ENCODE data around the gene GREM1. TPM values are rescaled to one million over a fixed set of nuclear protein-coding genes. Genes with fewer than 3 reads are reported as not detected.

GREM1 gene
- total and polyA plus RNA-seq, 2 experiments from 2014 or later: 0.27 to 1.0 TPM

GRCh38 chr15:32718227-32718820 is 520 bp downstream of the GREM1 start (continued):
- TF ChIP-seq, protein P1, sequence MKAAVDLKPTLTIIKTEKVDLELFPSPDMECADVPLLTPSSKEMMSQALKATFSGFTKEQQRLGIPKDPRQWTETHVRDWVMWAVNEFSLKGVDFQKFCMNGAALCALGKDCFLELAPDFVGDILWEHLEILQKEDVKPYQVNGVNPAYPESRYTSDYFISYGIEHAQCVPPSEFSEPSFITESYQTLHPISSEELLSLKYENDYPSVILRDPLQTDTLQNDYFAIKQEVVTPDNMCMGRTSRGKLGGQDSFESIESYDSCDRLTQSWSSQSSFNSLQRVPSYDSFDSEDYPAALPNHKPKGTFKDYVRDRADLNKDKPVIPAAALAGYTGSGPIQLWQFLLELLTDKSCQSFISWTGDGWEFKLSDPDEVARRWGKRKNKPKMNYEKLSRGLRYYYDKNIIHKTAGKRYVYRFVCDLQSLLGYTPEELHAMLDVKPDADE (IDR thresholded peaks at IDR 0.05): no peak
- TF ChIP-seq JUNB (IDR thresholded peaks at IDR 0.05; ENCODE audit: unreplicated experiment): no peak

- Mint-ChIP-seq H3K27me3 (ENCODE audit: insufficient read depth, low read depth, poor library complexity) (peaks cover 56% of the 10 kb centered on the region), H3K27ac (no peak overlapping the region), H3K36me3 (ENCODE audit: low read depth) (no peaks in the 10 kb centered on the region; the same call in 2 of the 3 replicates), H3K4me1 (peaks cover 22% of the 10 kb centered on the region), H3K4me3 (peak overlapping the region; percentile 63), H3K9me3 (0 out of 3 replicates have a peak, but pooled peaks cover 2% of the 10 kb centered on the region)
- no peaks in the 10 kb centered on the region for H3K79me2 ChIP-seq (replicated peaks; ENCODE audit: insufficient read depth)
- TF ChIP-seq, protein P1 (IDR thresholded peaks at IDR 0.05): no peak
- TF ChIP-seq CREB1 (CRISPR knock-in tag; IDR thresholded peaks at IDR 0.05; ENCODE audit: low read depth) (no peak), EZH2 (IDR thresholded peaks at IDR 0.05; ENCODE audit: low read depth, unreplicated experiment) (peak; percentile 82), ZNF114 (CRISPR knock-in tag; IDR thresholded peaks at IDR 0.05) (no peak), EZH2phosphoT487 (IDR thresholded peaks at IDR 0.05; ENCODE audit: unreplicated experiment) (peak; percentile 1)
- H3K9me2 ChIP-seq (ENCODE audit: insufficient read depth): no peaks in the 10 kb centered on the region
- peak overlapping the region; percentile 90 for H2AFZ ChIP-seq
- peaks cover 26% of the 10 kb centered on the region for H3K4me1 ChIP-seq (ENCODE audit: insufficient read depth)
- peak overlapping the region; percentile 70 for H3K4me3 ChIP-seq
- no peaks in the 10 kb centered on the region for H3K36me3 ChIP-seq (ENCODE audit: insufficient read depth)
- no peaks in the 10 kb centered on the region for H4K20me1 ChIP-seq (replicated peaks; ENCODE audit: insufficient read depth)
- peaks cover 88% of the 10 kb centered on the region for H3K27me3 ChIP-seq (ENCODE audit: insufficient read depth)
- H3K27ac ChIP-seq (ENCODE audit: low read depth): no peak overlapping the region
- ATAC-seq: peak; percentile 39
- peak; percentile 63 for DNase-seq (ENCODE audit: low spot score)
- H3F3A ChIP-seq (replicated peaks; ENCODE audit: low read depth): no peaks in the 10 kb centered on the region; the same call in 1 of the 2 replicates
- H3K4me2 ChIP-seq: peak overlapping the region; percentile 88
These were observed 1.3 kb downstream of the GREM1 start for GRCh38 chr15:32718821-32719716.

DNA sequence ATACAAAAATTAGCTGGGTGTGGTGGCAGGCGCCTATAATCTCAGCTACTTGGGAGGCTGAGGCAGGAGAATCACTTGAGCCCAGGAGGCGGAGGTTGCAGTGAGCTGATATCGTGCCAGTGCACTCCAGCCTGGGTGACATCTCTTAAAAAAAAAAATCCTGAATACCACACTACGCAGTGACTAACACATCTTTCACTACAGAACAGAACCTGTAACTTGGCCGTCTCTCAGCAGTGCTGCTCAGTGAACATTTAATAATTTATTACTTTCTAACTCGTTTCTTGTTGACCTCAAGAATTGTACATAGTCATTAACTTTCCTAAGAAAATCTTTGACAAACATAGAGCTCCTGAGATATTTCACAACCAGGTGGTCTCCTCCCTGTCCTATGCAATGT is 3.8 kb downstream of the GREM1 start:
- H3K4me1 ChIP-seq (ENCODE audit: insufficient read depth): peaks cover 17% of the 10 kb centered on the region
- H3K4me3 Mint-ChIP-seq: no peak overlapping the region
- no peak overlapping the region for H3K4me3 ChIP-seq
- no peaks in the 10 kb centered on the region; the same call in 1 of the 2 replicates for H3F3A ChIP-seq (replicated peaks; ENCODE audit: low read depth)
- no peak overlapping the region for H3K4me2 ChIP-seq
- TF ChIP-seq POLR2AphosphoS5 (IDR thresholded peaks at IDR 0.05; ENCODE audit: low read depth) (no peak), REST (IDR thresholded peaks at IDR 0.05; ENCODE audit: unreplicated experiment) (no peak), CTCF (conservative IDR thresholded peaks at IDR 0.05; ENCODE audit: low read depth in 2 of 2) (no peak)
- no peaks in the 10 kb centered on the region; the same call in 2 of the 3 replicates for H3K36me3 Mint-ChIP-seq (ENCODE audit: low read depth)
- no peaks in the 10 kb centered on the region for H3K9me2 ChIP-seq (ENCODE audit: insufficient read depth)
- H3K27ac Mint-ChIP-seq: no peak overlapping the region
- H3K79me2 ChIP-seq (replicated peaks; ENCODE audit: insufficient read depth): no peaks in the 10 kb centered on the region
- H3K4me1 Mint-ChIP-seq: peaks cover 12% of the 10 kb centered on the region
- H4K20me1 ChIP-seq (replicated peaks; ENCODE audit: insufficient read depth): no peaks in the 10 kb centered on the region
- no peak for ATAC-seq
- H3K36me3 ChIP-seq (ENCODE audit: insufficient read depth): no peaks in the 10 kb centered on the region
- H3K27ac ChIP-seq (ENCODE audit: low read depth): no peak overlapping the region
- peaks cover 5% of the 10 kb centered on the region; the same call in 1 of the 3 replicates for H3K9me3 Mint-ChIP-seq
- no peak for DNase-seq (ENCODE audit: low spot score)
- H3K27me3 Mint-ChIP-seq (ENCODE audit: insufficient read depth, low read depth, poor library complexity): peaks cover 45% of the 10 kb centered on the region
- H3K27me3 ChIP-seq (ENCODE audit: insufficient read depth): peaks cover 63% of the 10 kb centered on the region
- no peak overlapping the region for H2AFZ ChIP-seq

Measured in GM23338 (cell line).